Stimulated activated CD8-positive, alpha-beta memory T cell treated with anti-CD3 and anti-CD28 coated beads, Interleukin-15, amount 100 ng/mL, for 48 hours (primary cell): Measurements from ENCODE around the gene GSG1L.
"Not testable (repeated sequence)": the region's sequence is repeated elsewhere in the genome, so short reads cannot be mapped to it uniquely, and the experiment has no call there.

ENCODE experiments used
- DNase-seq, 2 donors: peaks; one replicate each; pipeline ENCODE4 v3.0.0-alpha.2; 2020; ENCODE audit warnings: low read depth in 2 of 2

Gene GSG1L

GRCh38 chr16:27950206-27950887, 113.2 kb downstream of the GSG1L start:
- no peak for DNase-seq

- no peak for DNase-seq
Measured at GRCh38 chr16:27947696-27948095, 115.8 kb downstream of the GSG1L start.

- no peak for DNase-seq
Measured at GRCh38 chr16:27945233-27945973, 118.1 kb downstream of the GSG1L start.

GRCh38 chr16:27943766-27944165, 119.7 kb downstream of the GSG1L start:
- DNase-seq = no peak

- not testable (repeated sequence) for DNase-seq
Measured at GRCh38 chr16:27942071-27942470, 121.4 kb downstream of the GSG1L start.

- no peak for DNase-seq
Measured at GRCh38 chr16:27935076-27935475, 128.4 kb downstream of the GSG1L start.

GRCh38 chr16:27932542-27933135, 130.9 kb downstream of the GSG1L start:
- DNase-seq = no peak

GRCh38 chr16:27929818-27930217, 133.7 kb downstream of the GSG1L start:
- no peak for DNase-seq

GRCh38 chr16:27928542-27928941, 135.0 kb downstream of the GSG1L start:
- DNase-seq = no peak

GRCh38 chr16:27927266-27927901, 136.1 kb downstream of the GSG1L start:
- no peak for DNase-seq

- no peak for DNase-seq
Measured at GRCh38 chr16:27925612-27926011, 137.9 kb downstream of the GSG1L start.

- DNase-seq = no peak
Measured at GRCh38 chr16:27924411-27925118, 138.9 kb downstream of the GSG1L start.

GRCh38 chr16:27923751-27924150, 139.8 kb downstream of the GSG1L start:
- DNase-seq = no peak

GRCh38 chr16:27922433-27922832, 141.1 kb downstream of the GSG1L start:
- DNase-seq = no peak

- DNase-seq = no peak
Measured at GRCh38 chr16:27921134-27921533, 142.4 kb downstream of the GSG1L start.

GRCh38 chr16:27920391-27920891, 143.1 kb downstream of the GSG1L start:
- DNase-seq = no peak

GRCh38 chr16:27918755-27919154, 144.8 kb downstream of the GSG1L start:
- no peak for DNase-seq

GRCh38 chr16:27917949-27918348, 145.6 kb downstream of the GSG1L start:
- no peak for DNase-seq

- DNase-seq = no peak
Measured at GRCh38 chr16:27911486-27911885, 152.0 kb downstream of the GSG1L start.

GRCh38 chr16:27907457-27907972, 156.0 kb downstream of the GSG1L start:
- DNase-seq = no peak

GRCh38 chr16:27906883-27907282, 156.6 kb downstream of the GSG1L start:
- no peak for DNase-seq
